GM12878 (cell line): ENCODE results near the gene KATNA1.
A peak's percentile ranks its signal among the peaks of the same experiment; 100 is the strongest.

Experiments
- CHD2 ChIP-seq: IDR thresholded peaks from 2 replicates; pipeline ENCODE4 v1.6.1; 2011; ENCODE audit warnings: low read depth, low read length, improper control_type of control experiment, borderline replicate concordance
- CTCF ChIP-seq, 3 experiments: IDR thresholded peaks in 2 of 3; conservative IDR thresholded peaks in 1 of 3; 2 replicates each; pipeline ENCODE4 v1.5.1; 2011; ENCODE audit warnings: low read depth in 3 of 3, low read length in 3 of 3, mild to moderate bottlenecking in 3 of 3, control low read depth in 2 of 3, moderate library complexity in 2 of 3, inconsistent platforms in 1 of 3, mixed read lengths in 1 of 3; ENCODE audit not compliant: control insufficient read depth in 2 of 3, insufficient read depth in 1 of 3; ENCODE audit errors: extremely low read depth in 1 of 3
- EGR1 ChIP-seq, 2 experiments: IDR thresholded peaks; 1 replicate in 1 of 2; 2 replicates in 1 of 2; pipeline ENCODE4 v1.6.1; 2011 to 2012; ENCODE audit warnings: low read depth in 2 of 2, low read length in 2 of 2, borderline replicate concordance in 1 of 2, mild to moderate bottlenecking in 1 of 2, moderate library complexity in 1 of 2
- POLR2A ChIP-seq: IDR thresholded peaks from 2 replicates; pipeline ENCODE4 v1.6.1; 2011; ENCODE audit warnings: low read depth, mild to moderate bottlenecking, low read length
- SPI1 ChIP-seq: IDR thresholded peaks from 2 replicates; pipeline ENCODE4 v1.6.1; 2011; ENCODE audit warnings: low read depth, mild to moderate bottlenecking, low read length, moderate library complexity, borderline replicate concordance; ENCODE audit not compliant: insufficient read depth

- TF ChIP-seq POLR2A: no peak
- TF ChIP-seq CTCF (IDR thresholded peaks at IDR 0.05 in 2 of 3, conservative IDR thresholded peaks at IDR 0.05 in 1 of 3; ENCODE audit: control insufficient read depth in 2 of 3, extremely low read depth in 1 of 3, insufficient read depth in 1 of 3, low read depth in 3 of 3, low read length in 3 of 3): peak; percentile 85 to 91 (median 91)
- no peak for TF ChIP-seq EGR1 (IDR thresholded peaks at IDR 0.05; ENCODE audit: borderline replicate concordance in 1 of 2, low read depth in 2 of 2, low read length in 2 of 2)
- peak; percentile 54; the same call in 1 of the 2 replicates for TF ChIP-seq CHD2
- no peak for TF ChIP-seq SPI1
Observed at GRCh38 chr6:149565527-149566409, 82.7 kb downstream of the KATNA1 start, which contains the start of gene GINM1.
